GM21529 (cell line): ENCODE results near the gene CIDEC.
"Not testable (repeated sequence)": the region's sequence is repeated elsewhere in the genome, so short reads cannot be mapped to it uniquely, and the experiment has no call there.

Source experiments
- ATAC-seq: cut with Tn5 transposase; IDR thresholded peaks from one replicate; pipeline ENCODE4 v1.9.1; 2021; ENCODE audit not compliant: unreplicated experiment

CIDEC gene

GRCh38 chr3:9902372-9903237 is 22.6 kb upstream of the CIDEC start, which contains the start of gene IL17RE:
TSS of gene IL17RE (plus strand) at chr3:9902848. CDS start at chr3:9902933, 85 bp downstream.
- no peak for ATAC-seq

GRCh38 chr3:9901967-9902366 is 21.9 kb upstream of the CIDEC start:
- ATAC-seq = no peak

GRCh38 chr3:9900965-9901415 is 20.9 kb upstream of the CIDEC start:
- not testable (repeated sequence) for ATAC-seq

- no peak for ATAC-seq
Measured at GRCh38 chr3:9899289-9899791, 19.3 kb upstream of the CIDEC start.

- no peak for ATAC-seq
Measured at GRCh38 chr3:9898467-9899241, 18.6 kb upstream of the CIDEC start.

- peak; percentile 51 for ATAC-seq
Measured at GRCh38 chr3:9897408-9898372, 17.6 kb upstream of the CIDEC start.

GRCh38 chr3:9896755-9897407 is 16.8 kb upstream of the CIDEC start:
- ATAC-seq = not testable (repeated sequence)

GRCh38 chr3:9895715-9896114 is 15.7 kb upstream of the CIDEC start:
- ATAC-seq = not testable (repeated sequence)

GRCh38 chr3:9893739-9894138 is 13.7 kb upstream of the CIDEC start:
- ATAC-seq = no peak

- ATAC-seq = no peak
Measured at GRCh38 chr3:9891072-9891622, 11.1 kb upstream of the CIDEC start.

- ATAC-seq = peak; percentile 82
Measured at GRCh38 chr3:9890249-9891071, 10.4 kb upstream of the CIDEC start, which contains the start of gene JAGN1. TSS of gene JAGN1 (plus strand) at chr3:9890610. CDS start at chr3:9890723, 113 bp downstream.

GRCh38 chr3:9889405-9889804 is 9.4 kb upstream of the CIDEC start:
- no peak for ATAC-seq

GRCh38 chr3:9888540-9888939 is 8.5 kb upstream of the CIDEC start:
- ATAC-seq = no peak

- ATAC-seq = no peak
Measured at GRCh38 chr3:9887480-9887879, 7.4 kb upstream of the CIDEC start.

GRCh38 chr3:9886328-9886727 is 6.3 kb upstream of the CIDEC start:
- no peak for ATAC-seq

GRCh38 chr3:9884555-9885165 is 4.6 kb upstream of the CIDEC start:
- ATAC-seq = no peak

GRCh38 chr3:9883706-9884554 is 3.9 kb upstream of the CIDEC start:
- ATAC-seq = no peak
